HG03103 (cell line): ENCODE data around the gene PLEKHM3.

Experiments
- ATAC-seq: cut with Tn5 transposase; IDR thresholded peaks from one replicate; pipeline ENCODE4 v1.9.1; 2021; ENCODE audit warnings: low read depth; ENCODE audit not compliant: unreplicated experiment

PLEKHM3 gene

DNA sequence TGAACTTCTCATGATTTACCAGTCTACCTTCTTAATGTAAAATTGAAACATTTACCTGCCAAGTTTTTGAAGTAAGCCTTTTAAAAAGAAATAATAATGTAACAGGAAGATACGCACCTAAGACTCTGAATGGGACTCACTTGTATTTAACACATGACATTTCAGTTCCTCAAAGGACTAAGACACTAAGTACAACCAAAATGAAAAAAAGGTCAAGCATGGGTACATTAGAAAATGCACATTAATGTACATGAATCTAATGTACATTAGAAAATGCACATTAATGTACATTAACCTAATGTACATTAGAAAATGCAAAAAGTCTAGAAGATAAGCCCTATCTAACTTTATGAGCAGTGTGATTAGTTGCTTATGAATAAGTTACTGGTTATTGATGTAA, 186.3 kb downstream of the PLEKHM3 start:
- ATAC-seq = no peak

DNA sequence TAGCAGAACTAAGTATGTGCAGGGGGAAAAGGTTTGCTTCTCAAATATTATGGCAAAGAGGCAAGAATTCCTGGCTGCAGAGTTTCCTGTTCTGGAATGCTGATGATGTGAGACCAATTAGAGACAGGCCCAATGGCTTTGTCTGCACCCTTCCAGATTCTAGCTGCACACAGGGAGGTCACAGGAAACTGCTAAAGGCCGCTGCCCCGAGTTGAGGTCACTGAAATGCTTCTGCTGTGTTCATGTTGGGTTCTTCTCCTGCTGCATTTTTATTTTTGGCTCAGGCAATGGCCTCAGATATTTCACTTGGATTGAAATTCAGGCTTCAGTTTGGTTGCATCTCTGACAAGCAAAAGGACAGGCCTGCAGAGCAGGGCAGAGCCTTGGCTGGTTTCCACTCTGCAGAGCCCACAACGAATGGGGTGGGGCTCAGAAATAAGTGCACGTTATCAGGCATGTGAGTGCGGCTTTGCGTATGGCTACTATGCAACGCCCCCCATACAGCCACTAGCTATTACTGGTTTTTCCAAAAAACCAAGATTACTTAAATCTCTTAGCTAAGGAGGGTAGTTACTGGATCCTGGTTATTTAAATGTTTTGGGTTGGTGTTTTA, 188.7 kb downstream of the PLEKHM3 start:
- ATAC-seq = no peak

DNA sequence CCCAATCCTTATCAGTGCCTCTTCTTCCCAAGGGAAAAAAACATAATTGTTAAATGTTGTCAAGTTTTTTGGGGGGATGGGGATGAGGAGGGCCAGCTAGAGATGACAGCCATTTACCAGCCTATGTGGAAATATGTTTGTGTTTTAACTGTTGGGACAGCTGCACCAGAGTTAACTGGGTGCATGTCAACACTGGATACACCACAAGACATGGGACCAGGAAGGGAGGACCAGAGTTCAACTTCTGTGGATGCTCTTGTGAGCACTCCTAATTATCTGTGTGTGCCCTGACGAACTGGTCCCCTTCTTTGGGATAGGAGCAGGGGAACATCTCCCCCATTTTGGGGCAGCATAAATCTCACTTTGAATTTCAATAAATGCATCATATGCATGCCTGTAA, 189.5 kb downstream of the PLEKHM3 start:
- no peak for ATAC-seq

DNA sequence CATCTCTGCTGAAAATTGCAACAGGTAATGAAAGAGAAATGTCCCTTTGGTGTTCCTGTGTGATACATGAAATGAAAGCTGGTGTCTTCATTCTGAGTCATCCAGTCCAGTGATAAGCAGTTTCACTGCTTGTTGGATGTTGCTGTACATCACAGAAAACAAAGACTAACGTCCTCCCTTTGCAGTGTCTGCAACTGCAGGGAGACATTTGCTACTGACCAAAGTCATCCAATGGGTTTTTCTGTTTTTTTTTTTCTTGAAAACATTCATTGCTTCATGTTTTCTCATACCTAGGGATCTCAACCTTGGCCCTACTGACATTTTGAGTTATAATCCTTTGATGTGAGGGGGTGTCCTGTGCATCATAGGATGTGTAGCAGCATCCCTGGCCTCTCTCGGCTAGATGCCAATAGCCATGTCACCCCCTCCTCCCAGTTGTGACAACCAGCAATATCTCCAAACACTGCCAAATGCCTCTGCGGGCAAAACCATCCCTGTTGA, 192.0 kb downstream of the PLEKHM3 start:
- ATAC-seq = peak; percentile 99

DNA sequence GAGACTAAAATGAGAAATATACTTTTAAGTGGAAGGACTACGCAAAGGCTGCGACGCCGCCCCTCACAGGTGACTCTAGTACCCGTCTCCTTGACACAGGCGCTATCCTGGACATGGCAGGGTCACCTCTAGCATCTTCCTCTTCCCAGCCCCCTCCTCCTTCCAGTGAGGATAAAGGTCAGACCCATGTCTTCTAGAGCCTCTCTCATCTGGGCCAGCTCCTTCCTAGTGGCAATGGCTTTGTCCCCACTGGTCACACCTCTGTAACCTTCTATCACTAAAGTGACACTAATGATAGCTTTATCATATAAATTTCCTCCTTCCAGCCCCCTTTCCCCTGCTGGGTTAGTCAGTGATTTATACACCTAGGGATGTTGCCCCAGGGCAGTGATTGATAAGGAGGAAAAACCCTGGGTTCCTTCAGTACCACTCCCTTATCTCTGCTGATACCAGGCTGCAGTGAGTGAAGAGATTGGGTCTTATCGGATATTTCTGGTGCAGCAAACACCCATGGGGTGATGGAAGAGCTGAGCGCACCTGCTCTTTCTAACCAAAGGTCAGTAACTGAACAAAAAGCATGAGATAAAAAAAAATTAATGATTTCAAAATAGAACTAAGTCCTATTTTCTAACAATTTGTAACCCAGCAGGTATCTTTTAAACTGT, 193.6 kb downstream of the PLEKHM3 start:
- no peak for ATAC-seq

DNA sequence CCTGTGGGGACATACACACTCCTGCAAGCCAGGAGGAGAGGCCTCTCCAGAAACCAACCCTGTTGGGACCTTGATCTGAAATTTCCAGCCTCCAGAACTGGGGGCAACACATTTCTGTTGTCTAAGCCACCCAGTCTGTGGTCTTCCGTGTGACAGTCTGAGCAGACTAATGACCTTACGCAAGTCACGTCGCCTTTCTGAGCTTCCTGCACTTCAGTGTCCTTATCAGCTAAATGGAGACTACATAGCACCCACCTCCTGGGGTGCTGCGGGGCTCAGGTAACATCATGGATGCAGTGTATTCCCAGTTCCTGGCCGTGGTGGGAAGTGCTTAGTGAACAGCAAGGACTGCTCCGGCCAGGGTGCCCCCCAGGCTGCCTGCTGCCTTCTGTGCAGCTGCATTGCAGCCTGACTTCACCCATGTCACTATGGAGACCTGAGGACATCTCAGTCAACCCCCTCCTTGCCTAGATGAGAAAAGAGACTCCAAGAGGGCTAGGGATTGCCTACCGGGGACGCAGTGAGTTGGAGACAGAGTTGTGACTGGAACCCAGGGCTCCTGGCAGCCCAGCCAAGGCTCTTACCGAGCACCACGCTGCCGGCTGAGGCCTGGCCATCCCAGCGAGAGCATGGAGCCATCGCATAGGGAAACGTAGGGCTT, 194.4 kb downstream of the PLEKHM3 start:
- ATAC-seq = no peak

DNA sequence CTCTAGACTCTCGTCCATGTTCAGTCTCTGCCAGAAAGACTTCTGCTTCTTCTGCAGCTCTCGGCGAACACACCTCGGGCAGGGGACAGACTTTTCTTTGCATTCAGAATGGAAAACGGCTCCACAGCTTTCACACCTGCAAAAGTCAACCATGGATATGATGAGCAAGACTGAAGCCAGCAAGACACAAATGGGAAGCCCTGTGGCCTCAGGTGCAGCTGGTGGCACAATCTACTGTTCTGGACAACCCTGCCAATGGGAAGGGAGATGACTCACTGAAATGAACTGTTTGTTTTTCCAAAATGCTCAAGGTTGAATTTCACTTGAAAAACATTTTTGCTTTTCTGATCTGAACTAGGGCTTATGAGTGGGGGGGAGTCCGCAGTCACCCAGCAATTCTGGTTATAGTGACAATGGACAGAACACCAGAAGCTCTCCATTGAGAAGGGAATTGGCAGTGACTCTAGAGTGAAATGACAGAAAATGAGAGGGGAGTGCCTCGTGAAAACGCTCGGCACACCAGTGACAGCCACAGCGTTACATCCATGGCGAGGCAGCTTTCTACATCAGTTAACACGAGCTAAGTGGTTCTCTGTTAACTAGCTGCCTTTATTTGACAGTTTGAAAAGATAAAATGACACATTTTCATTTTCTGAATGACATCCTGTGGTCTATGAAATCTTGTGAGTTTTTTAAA, 196.8 kb downstream of the PLEKHM3 start:
- ATAC-seq = no peak

DNA sequence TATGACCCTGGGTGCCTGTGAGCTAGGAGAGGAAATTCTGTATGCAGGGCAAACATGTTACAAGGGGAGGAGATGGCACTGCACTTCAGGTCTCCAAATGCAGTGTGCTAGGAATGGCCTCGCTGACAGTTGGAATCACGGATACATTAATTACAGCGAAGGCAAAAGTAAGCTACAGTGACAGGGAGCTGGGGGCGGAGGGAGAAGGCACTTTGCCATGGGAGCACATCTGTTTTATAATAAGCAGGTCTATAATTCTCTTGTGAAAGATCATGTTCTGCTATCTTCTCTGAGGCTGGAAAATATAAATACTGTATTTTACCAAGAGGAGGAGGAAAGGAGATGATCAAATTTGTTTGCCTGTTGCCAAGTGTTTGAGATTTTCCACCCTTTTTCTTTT, 199.3 kb downstream of the PLEKHM3 start:
- no peak for ATAC-seq

DNA sequence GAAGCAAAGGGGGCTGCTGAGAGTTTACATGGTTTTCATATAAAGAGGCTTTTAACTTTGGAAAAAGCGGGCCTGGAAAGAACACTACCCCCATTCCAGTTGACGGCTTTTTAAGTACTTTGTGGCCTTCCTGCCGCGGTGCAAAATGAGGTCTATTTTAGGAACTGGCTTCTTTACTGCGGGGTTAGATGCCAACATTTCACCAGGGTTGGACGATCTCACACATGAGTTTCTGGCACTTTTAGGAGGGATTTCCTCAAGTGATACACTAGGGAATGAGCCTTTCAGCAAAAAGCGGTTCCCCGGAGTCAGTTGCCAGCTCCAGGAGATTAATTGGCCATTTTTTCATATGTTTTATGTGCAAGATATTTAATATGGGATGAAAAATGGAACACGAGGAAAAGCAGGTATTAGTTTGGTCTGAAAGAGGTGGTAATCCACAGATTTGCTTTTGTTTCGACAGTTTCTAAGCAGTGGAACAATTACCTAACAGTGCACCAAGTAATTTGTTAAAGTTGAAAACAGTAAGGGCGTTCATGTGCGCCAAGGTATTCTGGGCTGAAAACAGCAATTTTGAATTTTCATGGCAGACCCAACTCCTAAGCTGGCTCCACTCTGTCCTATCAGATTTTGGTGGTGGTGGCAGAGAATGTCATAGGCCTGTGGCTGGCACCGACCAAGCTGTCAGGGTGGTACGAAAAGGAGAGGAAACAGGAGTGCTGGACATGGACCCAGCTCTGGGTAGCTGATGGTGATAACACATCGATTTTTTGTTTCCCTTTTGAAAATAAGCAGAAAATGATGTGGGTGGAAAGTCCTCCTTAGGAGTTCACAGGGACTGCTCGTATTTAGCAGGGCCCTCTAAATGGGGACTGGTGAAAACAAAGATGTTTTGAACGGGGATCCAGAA, 200.0 kb downstream of the PLEKHM3 start:
- ATAC-seq = no peak

DNA sequence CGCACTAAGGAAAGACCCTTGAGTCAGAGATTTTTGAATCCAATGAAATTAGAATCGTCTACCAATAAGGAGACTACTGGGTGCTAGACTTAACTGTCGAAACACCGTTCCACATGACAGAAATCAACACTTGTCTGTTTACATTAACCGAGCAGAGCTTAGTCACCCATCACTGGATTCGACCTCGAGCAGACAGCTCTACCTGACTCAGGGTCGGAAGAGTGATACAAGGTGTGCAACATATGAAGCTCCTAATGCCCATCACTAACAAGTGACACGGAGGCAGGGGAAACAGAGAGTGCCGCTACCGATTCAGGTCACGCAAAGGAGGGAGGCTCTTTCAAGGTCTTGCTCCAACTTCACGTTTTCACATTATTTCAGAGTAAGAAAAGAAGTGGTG, 201.5 kb downstream of the PLEKHM3 start:
- ATAC-seq = no peak

DNA sequence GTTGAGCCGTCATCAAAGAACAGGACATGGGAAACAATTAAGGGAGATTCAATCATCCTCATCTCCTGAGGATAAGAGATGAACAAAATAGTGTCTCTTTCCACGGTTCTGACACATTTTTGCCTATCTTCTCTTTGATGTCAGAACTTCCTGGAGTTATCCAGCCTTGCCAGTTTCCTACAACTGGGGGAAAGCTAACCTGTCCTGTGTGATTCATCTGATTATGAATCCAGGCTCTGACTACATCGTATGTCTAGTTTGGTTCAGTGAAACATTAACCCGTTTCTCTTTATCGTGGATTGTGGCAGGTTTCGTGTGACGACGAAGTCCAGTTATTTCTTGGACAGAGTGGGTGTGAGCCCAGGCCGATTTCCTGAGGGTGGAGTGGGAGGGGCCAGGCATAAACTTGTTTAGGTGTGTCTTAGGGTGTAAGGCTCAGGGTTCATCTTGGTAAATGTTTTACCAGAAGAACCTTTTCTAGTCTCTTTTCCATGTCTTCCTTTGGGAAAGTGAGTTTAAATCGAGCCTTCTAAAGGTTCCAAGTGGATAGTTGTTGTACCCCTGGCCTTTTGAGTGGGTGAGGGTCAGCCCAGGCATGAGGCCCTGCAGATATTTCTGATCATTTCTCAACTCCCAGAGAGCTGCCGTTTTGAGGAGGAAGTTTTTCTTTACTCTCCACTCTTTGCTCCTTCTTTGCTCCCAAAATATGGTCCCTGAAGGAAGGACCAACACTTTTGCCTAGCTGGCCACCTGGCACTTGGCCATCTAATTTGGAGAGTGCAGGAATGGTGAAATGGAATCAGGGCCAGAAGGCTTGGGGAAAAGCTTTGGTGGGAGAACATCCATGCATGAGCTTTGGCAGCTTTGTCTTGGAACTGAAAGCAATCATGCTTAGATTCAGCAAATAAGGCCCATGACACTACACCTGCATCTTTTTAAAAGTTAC, 205.2 kb downstream of the PLEKHM3 start:
- ATAC-seq = no peak

DNA sequence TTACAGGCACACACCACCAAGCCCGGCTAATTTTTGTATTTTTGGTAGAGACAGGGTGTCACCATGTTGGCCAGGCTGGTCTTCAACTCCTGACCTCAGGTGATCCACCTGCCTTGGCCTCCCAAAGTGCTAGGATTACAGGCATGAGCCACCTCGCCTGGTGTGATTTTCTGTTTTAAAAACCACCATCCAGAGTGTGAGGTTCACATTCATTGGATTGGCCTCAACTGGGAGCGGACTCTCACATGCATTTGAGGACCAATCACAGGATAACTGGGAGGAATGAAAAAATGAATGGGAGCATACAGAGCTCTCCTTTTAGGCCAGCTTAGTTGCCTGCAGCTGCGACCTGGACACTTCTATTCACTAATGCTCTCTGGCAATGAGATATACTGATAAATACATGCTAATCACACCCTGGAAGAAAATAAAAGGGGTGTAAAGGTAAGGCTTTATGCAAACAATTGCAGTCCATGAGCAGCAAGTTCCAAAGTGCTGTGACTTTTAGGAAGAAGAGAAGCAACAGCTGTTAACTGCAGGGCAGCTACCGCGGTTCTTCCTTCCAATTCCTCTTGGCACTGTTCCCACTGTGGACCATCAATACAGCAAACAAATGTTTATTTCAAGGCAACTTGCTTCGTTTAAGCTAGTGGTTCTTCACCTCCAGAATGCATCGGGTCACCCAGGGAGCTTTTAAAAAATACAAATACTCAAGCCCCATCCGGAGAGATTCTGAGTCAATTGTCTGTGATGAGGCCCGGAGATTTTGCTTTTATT, 206.1 kb downstream of the PLEKHM3 start:
- ATAC-seq = no peak

DNA sequence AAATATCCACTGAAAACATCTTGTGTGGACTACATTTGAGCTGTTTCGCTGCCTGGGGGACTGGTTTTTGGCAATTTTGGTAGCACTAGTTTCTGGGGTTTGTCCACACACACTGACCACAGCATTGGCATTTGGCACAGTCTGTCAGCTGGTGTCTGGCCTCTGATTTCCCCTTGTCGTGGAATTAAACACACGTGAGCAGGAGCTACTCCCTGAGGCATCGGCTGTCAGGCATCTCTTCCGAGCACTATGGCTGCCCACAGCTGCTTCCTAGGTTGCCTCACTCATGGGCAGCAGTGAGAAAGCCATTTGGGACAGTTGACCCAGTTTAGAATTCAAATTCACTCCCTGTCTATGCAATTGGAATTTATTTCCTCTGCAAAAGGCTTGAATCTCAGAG, 208.8 kb downstream of the PLEKHM3 start:
- ATAC-seq = no peak

DNA sequence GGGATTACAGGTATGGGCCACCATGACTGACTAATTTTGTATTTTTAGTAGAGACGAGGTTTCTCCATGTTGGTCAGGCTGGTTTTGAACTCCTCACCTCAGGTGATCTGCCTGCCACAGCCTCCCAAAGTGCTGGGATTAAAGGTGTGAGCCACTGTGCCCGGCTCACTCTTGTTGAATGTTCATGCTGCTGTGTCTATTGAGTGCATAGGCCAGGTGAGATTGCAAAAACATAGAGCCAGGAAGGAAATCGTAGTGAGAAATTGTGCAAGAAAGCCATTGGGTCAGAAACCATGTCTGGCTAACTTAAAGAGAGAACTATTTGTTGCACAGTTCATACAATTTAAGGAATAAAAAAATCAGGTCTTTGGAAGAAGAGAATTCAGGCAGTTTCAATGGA, 210.1 kb downstream of the PLEKHM3 start:
- no peak for ATAC-seq

DNA sequence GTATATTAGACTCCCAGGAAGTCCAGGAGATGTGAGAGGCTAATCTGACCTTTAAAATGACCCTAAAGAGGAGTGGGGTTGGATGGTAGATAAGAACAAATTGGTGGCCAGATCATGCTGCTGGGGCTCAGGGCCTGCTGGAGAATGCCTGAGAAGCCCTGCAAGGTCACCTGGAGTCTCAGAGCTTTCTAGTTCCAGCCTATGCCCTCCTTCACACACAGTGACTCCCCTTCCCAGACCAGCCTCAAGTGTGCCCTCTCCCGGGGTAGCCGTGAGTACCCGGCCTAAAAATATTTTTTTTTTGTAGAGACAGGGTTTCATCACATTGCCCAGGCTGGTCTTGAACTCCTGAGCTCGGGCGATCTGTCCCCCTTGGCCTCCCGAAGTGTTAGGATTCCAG, 211.4 kb downstream of the PLEKHM3 start:
- no peak for ATAC-seq

DNA sequence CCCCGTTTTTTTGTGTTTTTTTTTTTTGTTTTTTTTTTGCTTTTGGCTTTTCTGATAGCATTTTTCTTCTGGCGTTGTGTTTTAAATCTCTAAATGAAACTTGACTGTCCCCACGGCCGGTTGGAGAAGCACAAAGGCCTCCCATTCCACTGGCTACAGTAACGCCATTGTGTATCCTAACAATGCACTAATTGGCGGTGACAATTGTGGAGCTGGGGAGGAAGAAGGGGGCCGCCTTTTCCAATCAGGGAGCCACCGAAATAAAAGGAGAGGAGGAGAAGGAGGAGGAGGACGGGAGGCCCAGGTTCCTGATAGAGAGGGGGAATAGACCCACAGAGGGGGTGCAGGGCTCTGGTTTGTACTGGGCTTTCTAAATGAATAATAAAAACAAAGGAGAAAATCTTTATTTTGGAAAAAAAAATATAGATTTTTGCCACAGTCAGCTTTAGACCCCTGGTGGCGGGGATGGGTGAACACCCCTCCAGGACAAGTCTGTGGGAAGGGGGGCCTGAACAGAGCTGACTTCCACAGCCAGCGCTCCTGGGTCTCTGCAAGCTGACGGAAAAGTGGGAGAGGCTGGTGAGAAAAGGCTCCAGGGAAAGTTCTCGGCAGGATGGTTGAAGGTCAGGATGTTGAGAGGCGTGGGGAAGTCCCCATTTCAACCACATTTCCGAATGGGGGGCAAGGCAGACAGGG, 212.0 kb downstream of the PLEKHM3 start:
- ATAC-seq = no peak

DNA sequence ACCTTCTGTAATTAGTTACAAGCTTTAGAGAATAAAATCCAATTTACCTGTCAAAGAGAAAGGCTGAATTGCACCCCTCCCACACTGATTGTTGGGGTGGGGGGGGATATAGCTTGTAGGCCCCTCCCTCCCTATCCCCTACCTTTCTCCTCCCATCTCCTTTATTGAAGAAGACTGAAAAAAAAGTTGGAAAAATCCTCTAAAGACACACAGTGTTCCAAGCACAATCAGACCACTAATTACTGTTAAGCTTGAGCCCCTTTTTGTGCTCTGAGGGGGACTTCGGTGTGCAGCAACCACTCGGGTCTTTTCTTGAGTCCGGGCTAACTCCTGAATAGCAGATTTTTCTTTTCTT, 212.6 kb downstream of the PLEKHM3 start:
- ATAC-seq = no peak
